OCI-LY7 (cell line): ENCODE data around the gene PLSCR5. TPM values are rescaled to one million over a fixed set of nuclear protein-coding genes. Genes with fewer than 3 reads are reported as not detected.
A peak's percentile ranks its signal among the peaks of the same experiment; 100 is the strongest.

Source experiments
- BruUV-seq: library from RNA; stranded (reverse); fragments of 400-500 nt; replicated peaks from 2 replicates; lab custom pipeline; 2021; lab: Mats Ljungman, UMichigan
- CTCF ChIA-PET: fragments of 300-600 bp; sonication (Branson Sonifier 250); formaldehyde crosslinking; loops from one replicate; lab custom pipeline; 2022; ENCODE audit warnings: antibody characterized with exemption; ENCODE audit not compliant: unreplicated experiment; lab: Charles Lee
- POLR2A ChIA-PET: fragments of 300-600 bp; sonication (Branson Sonifier 250); formaldehyde crosslinking; loops from one replicate; lab custom pipeline; 2022; ENCODE audit warnings: antibody characterized with exemption; lab: Charles Lee
- DNase-seq: peaks from one replicate; pipeline ENCODE4 v3.0.0-alpha.2; 2015; ENCODE audit warnings: low spot score
- H2AFZ ChIP-seq: fragments of 200-600 bp; sonication (generic), shearing (Covaris generic); 2 replicates; pipeline ENCODE4 v1.6.1; 2014; ENCODE audit warnings: mild to moderate bottlenecking, antibody characterized with exemption, low read length, moderate library complexity
- H3K27ac ChIP-seq: fragments of 200-600 bp; sonication (generic); 2 replicates; pipeline ENCODE4 v1.5.1; 2014; ENCODE audit warnings: mixed run types, low read depth, mild to moderate bottlenecking, moderate library complexity, low read length, inconsistent platforms; ENCODE audit not compliant: poor library complexity, severe bottlenecking
- H3K36me3 ChIP-seq: fragments of 200-600 bp; sonication (generic); 2 replicates; pipeline ENCODE4 v1.6.1; 2014; ENCODE audit warnings: mild to moderate bottlenecking, antibody characterized with exemption, low read length, moderate library complexity, mixed read lengths; ENCODE audit not compliant: insufficient read depth
- H3K4me1 ChIP-seq: fragments of 200-600 bp; sonication (generic); 2 replicates; pipeline ENCODE4 v1.5.1; 2014; ENCODE audit warnings: mild to moderate bottlenecking, low read length; ENCODE audit not compliant: insufficient read depth, poor library complexity, severe bottlenecking
- H3K4me2 ChIP-seq: fragments of 200-600 bp; sonication (generic); 2 replicates; pipeline ENCODE4 v1.6.1; 2014; ENCODE audit warnings: mild to moderate bottlenecking, low read length
- H3K4me3 ChIP-seq: fragments of 200-600 bp; sonication (generic); 2 replicates; pipeline ENCODE4 v1.5.1; 2014; ENCODE audit warnings: mild to moderate bottlenecking, low read depth, low read length; ENCODE audit not compliant: poor library complexity, severe bottlenecking
- H3K79me2 ChIP-seq: fragments of 200-600 bp; sonication (generic); 2 replicates; pipeline ENCODE4 v1.6.1; 2016; ENCODE audit warnings: low read depth, mild to moderate bottlenecking, low read length, moderate library complexity, mixed read lengths; ENCODE audit not compliant: insufficient read depth
- H3K9me2 ChIP-seq: fragments of 200-600 bp; sonication (generic); 2 replicates; pipeline ENCODE4 v1.6.1; 2016; ENCODE audit warnings: mild to moderate bottlenecking, low read length, mixed read lengths; ENCODE audit not compliant: insufficient read depth
- H3K9me3 ChIP-seq: fragments of 200-600 bp; sonication (generic); 2 replicates; pipeline ENCODE4 v1.6.1; 2014; ENCODE audit warnings: mild to moderate bottlenecking, mixed run types, low read length, mixed read lengths
- H4K20me1 ChIP-seq: fragments of 200-600 bp; sonication (generic); 2 replicates; pipeline ENCODE4 v1.6.1; 2014; ENCODE audit warnings: mild to moderate bottlenecking, antibody characterized with exemption, low read length, moderate library complexity, mixed read lengths; ENCODE audit not compliant: insufficient read depth
- CTCF ChIP-seq: fragments of 200-600 bp; sonication (generic); conservative IDR thresholded peaks from 2 replicates; pipeline ENCODE4 v1.5.1; 2014; ENCODE audit warnings: mild to moderate bottlenecking, antibody characterized with exemption, low read length, moderate library complexity, mixed read lengths
- EZH2phosphoT487 ChIP-seq: fragments of 200-600 bp; sonication (generic); IDR thresholded peaks from 2 replicates; pipeline ENCODE4 v1.6.1; 2018; ENCODE audit warnings: low read depth, borderline replicate concordance, mild to moderate bottlenecking, mixed run types, antibody characterized with exemption, low read length, moderate library complexity, mixed read lengths
- intact Hi-C: fragments of 100-400 bp; cut with micrococcal nuclease; formaldehyde crosslinking; loops from one replicate; pipeline ENCODE4 v1.10.0; 2022; ENCODE audit not compliant: unreplicated experiment
- total RNA-seq, 2 experiments: library from RNA; depleted of rRNA in 1 of 2; stranded (reverse); fragments of >200 nt in 1 of 2; shearing (Covaris generic) in 1 of 2; gene quantifications; 2 replicates each; pipeline ENCODE4 v1.2.3, GENCODE V29; 2014 to 2022

The PLSCR5 gene
- total RNA-seq, 2 experiments from 2014 or later, result not detected

DNA sequence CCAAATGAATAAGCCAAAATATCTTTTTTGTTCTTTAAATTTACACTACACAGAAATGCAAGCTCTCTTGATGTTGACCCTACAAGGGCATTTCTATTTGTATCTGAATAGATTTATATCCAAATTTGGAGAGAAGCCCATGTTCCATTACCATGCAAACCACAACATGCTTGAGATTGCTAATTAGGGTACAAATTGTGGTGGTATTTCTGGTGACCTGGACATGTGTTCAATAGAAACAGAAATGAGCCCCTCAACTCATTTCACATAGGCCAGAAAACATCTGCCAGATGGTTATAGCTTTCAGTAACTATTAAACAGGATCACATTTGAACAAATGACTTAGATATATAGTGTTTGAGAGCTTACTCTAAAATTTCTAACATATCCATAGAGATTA is 23.5 kb upstream of the PLSCR5 start:
- Histone ChIP-seq H2AFZ (no peak overlapping the region), H4K20me1 (no peaks in the 10 kb centered on the region), H3K4me2 (no peak overlapping the region), H3K27ac (no peak overlapping the region), H3K36me3 (no peaks in the 10 kb centered on the region), H3K9me2 (no peaks in the 10 kb centered on the region), H3K4me1 (no peaks in the 10 kb centered on the region), H3K79me2 (no peaks in the 10 kb centered on the region), H3K9me3 (no peaks in the 10 kb centered on the region), H3K4me3 (no peak overlapping the region)
- TF ChIP-seq CTCF, result no peak
- TF ChIP-seq EZH2phosphoT487, result no peak
- ChIA-PET POLR2A (interaction anchor here (0.6 kb wide), 1 partner anchor 163 kb away, joined by 3 read pairs; no protein-coding TSS in a partner anchor), CTCF (no interaction called here)
- no peak for DNase-seq
- BruUV-seq, result no TSS peak
- intact Hi-C loops, result no loop called here

- Histone ChIP-seq H3K27ac (no peak overlapping the region), H3K9me3 (no peaks in the 10 kb centered on the region), H4K20me1 (no peaks in the 10 kb centered on the region), H2AFZ (no peak overlapping the region), H3K4me1 (no peaks in the 10 kb centered on the region), H3K4me3 (no peak overlapping the region), H3K36me3 (no peaks in the 10 kb centered on the region), H3K4me2 (no peak overlapping the region), H3K9me2 (no peaks in the 10 kb centered on the region), H3K79me2 (no peaks in the 10 kb centered on the region)
- CTCF ChIA-PET, result no interaction called here
- POLR2A ChIA-PET, result no interaction called here
- no peak for DNase-seq
- TF ChIP-seq CTCF, result no peak
- intact Hi-C loops, result no loop called here
- no TSS peak for BruUV-seq
Observed at GRCh38 chr3:146626403-146627122, 21.4 kb upstream of the PLSCR5 start.

DNA sequence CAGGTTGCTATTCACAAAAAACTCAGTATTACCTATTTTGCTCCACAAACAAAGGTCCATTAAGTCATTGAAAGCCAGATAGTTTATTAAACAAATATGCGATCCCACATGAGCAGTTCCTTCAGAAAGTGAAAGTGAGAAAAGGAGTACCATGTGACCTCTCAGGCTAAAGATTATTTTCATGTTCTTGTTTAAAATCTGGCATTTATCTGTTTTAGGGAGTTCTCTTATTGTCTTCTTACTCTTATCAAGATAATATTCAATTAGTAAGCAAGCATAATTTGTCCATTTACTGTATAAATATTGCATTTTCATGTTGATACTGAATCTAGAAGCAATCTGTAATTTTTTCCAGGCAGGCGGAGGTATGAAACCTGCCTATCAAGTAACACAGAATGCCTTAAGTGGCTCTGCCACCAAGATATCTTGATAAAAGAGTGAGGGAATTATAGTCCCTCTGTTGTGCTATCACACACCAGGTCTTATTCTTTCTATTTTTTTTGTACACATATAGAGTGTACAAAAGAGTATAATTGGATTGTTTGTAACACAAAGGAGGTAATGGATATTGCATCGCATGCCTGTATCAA is 20.1 kb upstream of the PLSCR5 start:
- Histone ChIP-seq H3K9me2 (no peaks in the 10 kb centered on the region), H3K4me1 (no peaks in the 10 kb centered on the region), H3K9me3 (no peaks in the 10 kb centered on the region), H3K4me2 (peak overlapping the region; percentile 7; the same call in 1 of the 2 replicates), H3K36me3 (no peaks in the 10 kb centered on the region), H3K27ac (no peak overlapping the region), H2AFZ (no peak overlapping the region; the same call in 1 of the 2 replicates), H4K20me1 (no peaks in the 10 kb centered on the region), H3K4me3 (no peak overlapping the region), H3K79me2 (no peaks in the 10 kb centered on the region)
- BruUV-seq, result no TSS peak
- DNase-seq, result no peak
- POLR2A ChIA-PET, result no interaction called here
- intact Hi-C loops, result no loop called here
- TF ChIP-seq CTCF (no peak), EZH2phosphoT487 (no peak)
- CTCF ChIA-PET, result no interaction called here
